Cardiac muscle cell (in vitro differentiated cells and primary cell): Measurements from ENCODE around the gene C4BPA. TPM values are rescaled to one million over a fixed set of nuclear protein-coding genes. Genes with fewer than 3 reads are reported as not detected.

Experiments used
- DNase-seq, 2 donors: peaks; one replicate each; pipeline versions ENCODE4 v3.0.0 to v3.0.0-alpha.2; 2010 to 2017; ENCODE audit warnings: low read depth in 1 of 2, low spot score in 1 of 2
- H3K27ac ChIP-seq: fragments of 200-600 bp; sonication (generic); 2 replicates; pipeline ENCODE4 v1.5.1; 2016
- H3K27me3 ChIP-seq: fragments of 200-600 bp; sonication (generic); 2 replicates; pipeline ENCODE4 v1.6.0; 2016; ENCODE audit warnings: control low read depth
- H3K36me3 ChIP-seq: fragments of 200-600 bp; sonication (generic); 2 replicates; pipeline ENCODE4 v1.5.1; 2016; ENCODE audit warnings: control low read depth
- H3K4me1 ChIP-seq: fragments of 200-600 bp; sonication (generic); 2 replicates; pipeline ENCODE4 v1.8.1; 2017; ENCODE audit warnings: low read depth, mild to moderate bottlenecking, mixed run types
- H3K4me3 ChIP-seq: fragments of 200-600 bp; sonication (generic); 2 replicates; pipeline ENCODE4 v1.5.1; 2016; ENCODE audit warnings: mild to moderate bottlenecking
- H3K9me3 ChIP-seq: fragments of 200-600 bp; sonication (generic); 2 replicates; pipeline ENCODE4 v1.5.1; 2017; ENCODE audit warnings: low read depth, mild to moderate bottlenecking, control low read depth
- polyA plus RNA-seq: library from polyadenylated mRNA; unstranded; fragments of >200 nt; fragmentation: Nextera tagmentation; extraction: Ambion mirVana; gene quantifications from 2 replicates; pipeline ENCODE4 v1.2.1, GENCODE V29; 2016
- total RNA-seq: library from RNA; depleted of rRNA; stranded (reverse); fragments of >200 nt; gene quantifications from 2 replicates; pipeline ENCODE4 v1.2.3, GENCODE V29; 2016
- TF ChIP-seq, protein P1 (sequence below): IDR thresholded peaks from 2 replicates; pipeline ENCODE4 v1.5.1; 2012; ENCODE audit warnings: low read depth, mild to moderate bottlenecking, low read length

The C4BPA gene
- total and polyA plus RNA-seq, 2 experiments from 2014 or later = not detected

DNA sequence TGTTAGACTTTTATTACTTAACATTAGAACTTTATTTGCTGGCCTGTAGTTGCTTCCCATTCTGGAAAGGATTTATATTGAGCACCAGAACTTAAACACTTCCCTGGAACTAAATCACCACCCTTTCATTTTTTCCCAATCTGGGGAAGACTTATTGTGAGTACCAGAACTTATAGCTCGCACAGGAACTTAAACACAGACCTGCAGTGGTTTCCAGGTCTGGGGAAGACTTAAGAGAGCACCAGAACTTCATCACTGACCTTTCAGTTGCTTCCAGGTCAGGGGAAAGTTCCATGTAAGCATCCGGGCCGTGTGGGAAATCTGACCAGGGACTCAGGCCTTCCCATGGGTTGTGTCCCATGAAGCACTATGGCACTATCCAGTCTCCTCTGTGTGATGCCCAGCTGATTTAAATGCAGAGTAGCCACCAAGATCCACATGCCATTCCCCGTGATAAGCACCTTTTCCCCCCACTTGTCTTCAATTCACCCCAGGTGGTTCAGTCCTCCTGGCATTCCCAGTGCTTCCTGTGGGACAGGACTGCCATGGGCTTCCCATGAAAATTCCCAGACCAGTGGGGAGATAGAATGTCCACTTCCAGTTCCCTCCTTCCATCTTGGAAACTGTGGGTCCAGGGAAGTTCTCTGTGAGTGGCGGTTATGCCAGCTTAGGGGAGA lies 48.9 kb downstream of the C4BPA start:
- Histone ChIP-seq H3K27ac (no peak overlapping the region), H3K4me3 (no peak overlapping the region), H3K36me3 (no peaks in the 10 kb centered on the region), H3K27me3 (no peaks in the 10 kb centered on the region), H3K9me3 (no peaks in the 10 kb centered on the region), H3K4me1 (no peaks in the 10 kb centered on the region)
- no peak for DNase-seq
- TF ChIP-seq, protein P1, sequence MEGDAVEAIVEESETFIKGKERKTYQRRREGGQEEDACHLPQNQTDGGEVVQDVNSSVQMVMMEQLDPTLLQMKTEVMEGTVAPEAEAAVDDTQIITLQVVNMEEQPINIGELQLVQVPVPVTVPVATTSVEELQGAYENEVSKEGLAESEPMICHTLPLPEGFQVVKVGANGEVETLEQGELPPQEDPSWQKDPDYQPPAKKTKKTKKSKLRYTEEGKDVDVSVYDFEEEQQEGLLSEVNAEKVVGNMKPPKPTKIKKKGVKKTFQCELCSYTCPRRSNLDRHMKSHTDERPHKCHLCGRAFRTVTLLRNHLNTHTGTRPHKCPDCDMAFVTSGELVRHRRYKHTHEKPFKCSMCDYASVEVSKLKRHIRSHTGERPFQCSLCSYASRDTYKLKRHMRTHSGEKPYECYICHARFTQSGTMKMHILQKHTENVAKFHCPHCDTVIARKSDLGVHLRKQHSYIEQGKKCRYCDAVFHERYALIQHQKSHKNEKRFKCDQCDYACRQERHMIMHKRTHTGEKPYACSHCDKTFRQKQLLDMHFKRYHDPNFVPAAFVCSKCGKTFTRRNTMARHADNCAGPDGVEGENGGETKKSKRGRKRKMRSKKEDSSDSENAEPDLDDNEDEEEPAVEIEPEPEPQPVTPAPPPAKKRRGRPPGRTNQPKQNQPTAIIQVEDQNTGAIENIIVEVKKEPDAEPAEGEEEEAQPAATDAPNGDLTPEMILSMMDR = no peak

DNA sequence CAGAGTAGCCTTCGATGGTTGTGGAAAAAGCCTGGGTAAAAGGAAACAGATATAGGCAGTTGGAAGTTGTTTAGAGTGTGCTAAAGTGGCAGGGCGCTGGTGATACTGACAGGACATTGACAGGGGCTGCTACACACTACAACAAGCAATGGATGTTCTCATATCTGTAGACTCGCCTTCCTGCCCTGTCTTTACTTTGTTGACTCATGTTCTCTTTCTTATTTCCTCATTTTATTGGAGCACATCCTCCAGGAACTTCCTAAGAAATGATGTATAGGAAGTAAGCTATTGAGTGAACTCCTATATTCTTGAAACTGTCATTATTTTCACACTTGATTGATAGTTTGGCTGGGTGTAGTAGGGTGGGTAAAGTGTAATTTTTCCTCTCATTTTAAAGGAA lies 51.0 kb downstream of the C4BPA start:
- Histone ChIP-seq H3K4me3 (no peak overlapping the region), H3K27me3 (no peaks in the 10 kb centered on the region), H3K9me3 (no peaks in the 10 kb centered on the region), H3K36me3 (no peaks in the 10 kb centered on the region), H3K4me1 (no peaks in the 10 kb centered on the region), H3K27ac (no peak overlapping the region)
- TF ChIP-seq, protein P1 = no peak
- peak in 1 of 2 donors; percentile 8 for DNase-seq

DNA sequence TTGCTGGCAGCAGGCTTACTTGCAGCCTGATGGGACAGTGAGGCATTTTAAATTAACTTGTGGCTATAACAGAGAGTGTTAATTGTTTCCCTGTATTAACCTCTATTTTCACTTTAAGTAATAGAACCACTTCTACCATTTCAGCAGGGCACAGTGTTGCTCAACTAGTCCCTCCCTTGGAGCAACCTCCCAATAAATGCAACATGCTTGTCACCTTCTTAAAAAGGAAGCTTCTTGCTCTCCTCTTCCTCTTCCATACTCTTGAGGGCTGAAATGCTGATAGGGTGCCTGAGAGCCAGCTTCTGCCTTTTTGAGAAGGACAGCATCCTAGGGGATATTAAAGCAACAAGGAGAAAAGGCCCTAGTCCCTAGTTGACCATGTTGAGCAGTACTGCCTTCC lies 52.1 kb downstream of the C4BPA start:
- no peak overlapping the region for H3K4me3 ChIP-seq
- DNase-seq = no peak
- TF ChIP-seq, protein P1 = no peak

DNA sequence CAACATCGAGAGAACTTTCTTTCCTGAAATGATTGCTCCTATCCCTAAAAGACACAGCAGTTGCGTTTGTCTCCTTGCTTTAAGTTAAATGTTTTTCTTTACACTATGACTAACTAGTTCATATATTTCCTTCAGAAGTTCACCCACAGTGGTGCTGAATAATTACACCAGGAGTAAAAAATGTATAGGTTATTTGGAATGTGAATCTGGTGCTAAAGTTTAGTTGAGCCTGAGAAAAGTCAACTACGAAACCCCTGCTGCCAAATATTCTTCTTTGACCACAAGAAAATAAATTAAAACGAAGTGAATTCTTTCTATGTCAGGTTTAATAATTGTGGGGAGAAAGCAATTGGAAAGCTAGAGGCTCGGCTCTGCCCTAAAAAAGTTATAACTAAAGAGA lies 52.8 kb downstream of the C4BPA start:
- Histone ChIP-seq H3K27me3 (no peaks in the 10 kb centered on the region), H3K4me1 (no peaks in the 10 kb centered on the region), H3K4me3 (no peak overlapping the region), H3K27ac (no peak overlapping the region), H3K36me3 (no peaks in the 10 kb centered on the region), H3K9me3 (no peaks in the 10 kb centered on the region)
- no peak for DNase-seq
- TF ChIP-seq, protein P1 = no peak

More for the DNA sequence above, 52.1 kb downstream of the C4BPA start:
- Histone ChIP-seq H3K9me3 (no peaks in the 10 kb centered on the region), H3K4me1 (no peaks in the 10 kb centered on the region), H3K27me3 (no peaks in the 10 kb centered on the region), H3K36me3 (no peaks in the 10 kb centered on the region), H3K27ac (no peak overlapping the region)

DNA sequence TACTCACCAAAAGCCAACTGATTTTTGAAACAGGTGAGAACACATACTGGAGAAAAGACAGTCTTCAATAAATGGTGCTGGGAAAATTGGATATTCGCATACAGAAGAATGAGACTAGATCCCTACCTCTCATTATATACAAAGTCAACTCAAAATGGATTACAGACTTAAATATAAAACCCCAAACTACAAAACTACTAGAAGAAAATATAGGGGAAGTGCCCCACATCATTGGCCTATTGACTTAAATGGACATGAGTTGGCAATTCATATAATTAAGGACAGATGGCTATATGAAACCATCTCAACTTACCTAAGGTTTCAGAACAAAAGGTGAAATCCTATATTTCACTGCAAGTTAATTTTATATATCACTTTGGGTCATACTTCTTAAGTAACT lies 60.1 kb downstream of the C4BPA start:
- H3K4me1 ChIP-seq = no peaks in the 10 kb centered on the region
- TF ChIP-seq, protein P1 = no peak
- no peak for DNase-seq
- no peaks in the 10 kb centered on the region for H3K27me3 ChIP-seq
- H3K4me3 ChIP-seq = no peak overlapping the region
- H3K36me3 ChIP-seq = no peaks in the 10 kb centered on the region
- H3K9me3 ChIP-seq = no peaks in the 10 kb centered on the region
- H3K27ac ChIP-seq = no peak overlapping the region
